ENCODE data around the gene ZNF774.
"Not testable (repeated sequence)": the region's sequence is repeated elsewhere in the genome, so short reads cannot be mapped to it uniquely, and the experiment has no call there.

The ZNF774 gene
- total RNA-seq: 0.36 to 0.39 reads per million in 2 experiments

DNA sequence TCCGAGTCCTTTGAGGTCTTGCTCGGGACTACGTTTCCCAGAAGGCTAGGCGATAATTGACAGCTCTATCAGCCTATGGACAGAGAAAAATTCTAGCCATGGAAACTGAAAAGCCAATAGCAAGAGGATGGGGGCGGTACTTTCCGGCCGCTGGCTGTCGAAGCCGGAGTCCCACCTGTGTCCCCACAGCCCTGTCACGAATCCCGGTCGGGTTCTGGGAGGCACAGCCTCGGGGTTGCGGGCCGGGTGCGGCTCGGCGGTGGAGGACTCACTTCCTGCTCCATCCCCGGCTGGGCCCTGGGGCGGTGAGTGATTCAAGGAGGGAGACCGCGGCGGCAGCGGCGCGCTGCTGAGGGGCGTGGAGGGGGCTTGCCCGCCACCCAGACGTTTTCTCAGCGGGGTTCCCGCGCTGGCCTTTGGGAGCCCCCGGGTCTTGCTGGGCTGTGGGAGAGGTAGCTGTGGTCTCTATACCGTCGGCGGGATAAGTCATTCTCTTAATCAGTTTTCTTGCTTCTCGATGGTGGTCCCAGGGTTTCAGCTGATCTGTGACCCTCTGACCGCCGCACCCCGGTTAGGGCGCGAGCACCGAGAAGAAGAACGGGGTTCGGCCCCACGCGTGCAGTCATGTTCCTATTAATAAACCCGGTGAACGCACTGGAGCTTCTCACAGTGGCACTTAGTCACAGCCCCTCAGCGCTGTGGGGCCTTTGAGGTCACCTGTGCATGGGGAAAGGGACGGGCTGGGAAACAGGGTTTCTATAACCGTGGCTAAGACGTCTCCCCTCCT is at the start of gene ZNF774:
Gene ZNF774, plus strand, starts transcription at position 178 of the 787 bp plus-strand sequence. CDS start 2,377 bp downstream, outside the sequence.
- peak; percentile 88 for DNase-seq (ENCODE audit: low read depth)

DNA sequence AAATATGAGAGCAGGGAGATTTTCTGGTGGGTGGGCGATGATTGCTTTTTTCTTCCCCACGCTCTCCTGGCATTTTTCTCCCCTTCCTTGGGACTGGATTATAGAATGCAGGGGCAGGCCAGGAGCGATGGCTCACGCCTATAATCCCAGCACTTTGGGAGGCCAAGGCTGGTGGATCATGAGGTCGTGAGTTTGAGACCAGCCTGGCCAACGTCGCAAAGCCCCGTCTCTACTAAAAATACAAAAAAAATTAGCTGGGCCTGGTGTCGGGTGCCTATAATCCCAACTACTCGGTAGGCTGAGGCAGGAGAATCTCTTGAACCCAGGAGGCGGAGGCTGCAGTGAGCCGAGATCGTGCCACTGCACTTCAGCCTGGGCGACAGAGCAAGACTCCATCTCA is 46.7 kb upstream of the ZNF774 start:
- DNase-seq (ENCODE audit: low read depth): not testable (repeated sequence)

DNA sequence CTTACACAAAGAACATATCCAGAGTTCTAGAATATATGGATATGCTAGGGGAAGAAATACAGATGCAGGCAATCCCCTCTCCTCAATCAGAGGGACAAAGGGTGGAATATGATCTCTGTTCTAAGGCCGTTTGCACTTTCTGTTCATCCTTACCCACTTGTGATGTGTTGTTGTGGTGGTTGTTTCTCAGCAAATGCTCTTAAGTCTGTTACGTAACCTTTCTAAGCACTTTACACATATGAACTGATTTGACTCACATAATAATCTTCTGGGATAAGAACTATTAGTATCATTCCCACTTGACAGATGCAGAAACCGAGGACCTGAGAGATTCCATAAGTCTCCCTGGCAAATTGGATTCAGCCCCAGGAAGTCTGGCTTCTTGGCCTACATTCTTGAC is 46.2 kb upstream of the ZNF774 start:
- no peak for DNase-seq (ENCODE audit: low read depth)

DNA sequence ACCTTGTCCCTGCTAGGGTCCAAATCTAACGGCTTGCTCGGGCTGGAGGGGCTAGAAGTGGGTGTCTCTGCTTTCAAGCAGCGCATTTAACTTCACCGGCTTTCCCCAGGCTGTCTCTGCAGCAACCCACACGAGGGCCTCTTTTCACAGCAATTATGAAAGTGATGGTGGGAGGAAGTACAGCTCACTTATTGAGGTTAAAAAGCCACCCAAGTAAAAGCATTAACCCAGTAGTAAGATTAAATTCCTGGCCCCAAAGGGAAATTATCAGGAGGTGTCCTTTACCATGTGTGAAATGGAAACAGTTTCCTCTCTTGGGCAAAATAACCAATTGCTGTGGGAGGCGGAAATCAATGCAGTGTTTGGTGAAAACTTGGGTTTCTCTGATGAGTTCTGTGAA is 45.5 kb upstream of the ZNF774 start:
- DNase-seq (ENCODE audit: low read depth): no peak

- no peak for DNase-seq (ENCODE audit: low read depth)
Measured at GRCh38 chr15:90307661-90308060, 44.4 kb upstream of the ZNF774 start.

DNA sequence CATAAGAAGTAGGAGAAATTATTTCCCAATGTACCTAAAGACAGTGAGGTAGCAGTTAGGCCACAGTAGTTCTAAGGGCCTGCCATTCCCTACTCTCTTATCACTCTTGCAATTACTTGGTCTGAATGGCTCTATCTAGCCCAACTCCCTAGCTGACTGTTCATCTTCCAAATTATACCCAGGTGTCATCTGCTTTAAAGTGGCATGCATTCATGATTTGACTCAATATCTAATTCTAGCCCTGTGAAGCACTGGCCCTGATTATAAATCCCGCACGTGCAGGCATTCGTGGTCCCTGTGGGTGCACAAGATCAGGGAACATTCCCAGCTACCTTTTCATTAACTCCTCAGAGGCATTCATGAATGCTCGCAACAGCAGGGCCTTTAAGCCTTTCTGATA is 43.1 kb upstream of the ZNF774 start:
- DNase-seq (ENCODE audit: low read depth): no peak

- DNase-seq (ENCODE audit: low read depth): no peak
Measured at GRCh38 chr15:90315278-90315982, 36.7 kb upstream of the ZNF774 start.

DNA sequence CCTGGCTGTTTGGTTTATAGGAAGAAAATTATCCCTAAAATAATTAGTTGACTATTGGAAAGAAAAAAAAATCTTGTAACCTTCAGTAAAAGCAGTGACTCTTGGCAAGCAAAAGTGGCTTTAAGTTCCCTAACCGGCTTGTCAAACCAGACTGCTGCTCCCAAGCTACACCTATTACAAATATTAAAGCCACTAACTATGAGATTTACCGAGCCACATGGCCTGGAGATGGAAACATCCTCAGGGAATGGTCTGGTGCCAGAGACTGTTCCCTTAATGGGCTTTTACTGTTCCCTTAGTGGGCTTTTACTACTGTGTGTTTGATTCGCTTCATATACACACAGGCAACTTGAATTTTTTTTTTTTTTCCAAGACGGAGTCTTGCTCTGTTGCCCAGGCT is 35.9 kb upstream of the ZNF774 start:
- no peak for DNase-seq (ENCODE audit: low read depth)

GRCh38 chr15:90318591-90318990 is 33.5 kb upstream of the ZNF774 start:
- no peak for DNase-seq (ENCODE audit: low read depth)

- peak; percentile 51 for DNase-seq (ENCODE audit: low read depth)
Measured at GRCh38 chr15:90320062-90320884, 31.8 kb upstream of the ZNF774 start.

DNA sequence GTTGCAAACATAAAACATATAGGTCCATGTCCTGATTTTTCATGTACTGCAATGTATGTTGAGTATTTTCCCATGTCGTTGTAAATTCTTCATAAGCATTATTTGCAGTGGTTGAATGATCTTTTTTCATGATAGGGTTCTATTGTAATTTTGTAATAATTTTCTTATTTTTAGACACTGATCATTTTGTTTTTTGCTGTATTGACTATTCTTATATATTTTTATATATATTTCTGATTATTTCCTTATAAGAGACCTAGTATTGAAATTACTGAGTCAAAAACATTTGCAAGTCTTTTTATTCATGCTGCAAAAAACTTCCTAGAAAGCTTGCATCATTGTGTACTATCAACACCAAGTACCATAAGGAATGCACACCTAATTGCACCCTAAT is 31.2 kb upstream of the ZNF774 start:
- DNase-seq (ENCODE audit: low read depth): no peak

GRCh38 chr15:90322538-90322937 is 29.5 kb upstream of the ZNF774 start:
- no peak for DNase-seq (ENCODE audit: low read depth)

DNA sequence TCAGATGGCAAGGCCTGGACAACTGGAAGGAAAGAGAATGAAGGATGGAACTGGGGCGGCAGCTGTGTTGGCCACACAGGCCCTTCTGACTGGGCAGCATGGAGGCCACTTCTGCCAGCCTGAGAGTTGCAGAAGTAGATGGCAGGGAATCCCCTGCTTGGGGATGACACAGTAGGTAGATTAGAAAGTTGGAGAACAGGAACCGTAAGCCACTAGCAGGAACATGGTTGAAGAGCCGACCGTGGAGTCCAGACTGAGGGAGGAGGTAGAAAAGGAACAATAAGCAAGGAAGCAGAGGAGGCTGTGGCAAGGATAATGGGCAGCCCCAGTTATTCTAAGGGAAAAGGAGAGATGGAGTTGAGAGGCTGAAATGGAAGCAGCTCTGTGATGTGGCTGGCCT is 26.4 kb upstream of the ZNF774 start:
- DNase-seq (ENCODE audit: low read depth): no peak

DNA sequence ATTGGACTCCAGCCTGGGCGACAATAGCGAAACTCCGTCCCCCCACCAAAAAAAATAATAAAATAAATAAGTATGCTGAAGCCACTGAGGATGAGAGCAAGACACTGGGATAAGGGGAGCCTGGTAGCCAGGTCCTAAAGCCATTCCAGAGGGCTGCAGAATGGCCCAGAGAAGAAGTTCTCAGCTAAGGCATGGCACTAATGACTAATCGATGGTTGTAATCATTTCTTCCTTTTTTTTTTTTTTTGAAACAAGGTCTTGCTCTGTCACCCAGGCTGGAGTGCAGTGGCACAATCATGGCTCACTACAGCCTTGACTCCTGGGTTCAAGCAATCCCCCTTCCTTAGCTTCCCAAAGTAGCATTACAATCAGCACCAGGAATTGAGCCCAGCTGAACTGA is 25.6 kb upstream of the ZNF774 start:
- DNase-seq (ENCODE audit: low read depth): no peak

- no peak for DNase-seq (ENCODE audit: low read depth)
Measured at GRCh38 chr15:90327311-90327710, 24.8 kb upstream of the ZNF774 start.

- DNase-seq (ENCODE audit: low read depth): no peak
Measured at GRCh38 chr15:90334304-90334731, 17.8 kb upstream of the ZNF774 start.

DNA sequence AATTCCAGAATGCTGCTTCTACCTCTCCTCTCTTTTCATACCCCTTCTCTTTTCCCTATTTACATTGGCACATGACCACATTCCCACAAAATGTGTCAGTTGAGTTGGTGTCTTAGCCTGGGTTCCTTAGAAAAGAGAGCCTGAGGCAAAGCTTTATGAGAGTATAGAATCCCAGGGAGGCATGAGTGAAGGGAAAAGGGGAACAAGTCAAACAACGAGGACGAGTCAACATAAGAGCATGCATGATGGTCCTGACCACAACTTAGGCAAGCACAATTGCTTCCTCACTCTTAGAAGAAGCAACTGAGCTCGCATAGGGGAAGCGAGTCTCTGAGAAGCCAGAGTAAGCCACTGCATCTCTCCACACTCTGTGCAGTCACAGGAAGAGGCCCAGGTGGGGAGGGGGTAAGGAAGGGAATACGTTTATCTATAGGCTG is 15.4 kb upstream of the ZNF774 start:
- no peak for DNase-seq (ENCODE audit: low read depth)

DNA sequence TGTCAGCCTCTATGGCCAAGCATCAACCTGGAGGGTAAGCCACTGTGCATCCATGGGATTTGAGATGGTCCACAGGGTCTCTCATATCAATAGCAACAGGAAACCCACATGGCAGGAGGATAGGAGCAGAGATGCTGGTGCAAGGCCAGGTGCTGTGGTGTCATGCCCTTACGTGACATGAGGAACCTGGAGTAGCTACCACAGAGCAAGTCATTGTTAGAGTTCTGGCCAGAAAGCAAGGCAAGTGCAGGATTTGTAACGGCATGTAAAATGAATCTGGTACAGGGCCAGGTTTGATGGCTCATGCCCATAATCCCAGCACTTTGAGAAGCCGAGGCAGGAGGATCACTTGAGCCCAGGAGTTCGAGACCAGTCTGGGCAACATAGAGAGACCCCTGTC is 14.8 kb upstream of the ZNF774 start:
- no peak for DNase-seq (ENCODE audit: low read depth)

- no peak for DNase-seq (ENCODE audit: low read depth)
Measured at GRCh38 chr15:90338532-90338931, 13.6 kb upstream of the ZNF774 start.

- DNase-seq (ENCODE audit: low read depth): no peak
Measured at GRCh38 chr15:90340345-90340744, 11.7 kb upstream of the ZNF774 start.

GRCh38 chr15:90343302-90343790 is 8.7 kb upstream of the ZNF774 start:
- DNase-seq (ENCODE audit: low read depth): no peak

- no peak for DNase-seq (ENCODE audit: low read depth)
Measured at GRCh38 chr15:90344662-90345061, 7.4 kb upstream of the ZNF774 start.
